ENCODE results near the gene GOSR1.

GRCh38 chr17:30476726-30477082 is 504 bp upstream of the GOSR1 start:
- TF ChIP-seq, protein P1, sequence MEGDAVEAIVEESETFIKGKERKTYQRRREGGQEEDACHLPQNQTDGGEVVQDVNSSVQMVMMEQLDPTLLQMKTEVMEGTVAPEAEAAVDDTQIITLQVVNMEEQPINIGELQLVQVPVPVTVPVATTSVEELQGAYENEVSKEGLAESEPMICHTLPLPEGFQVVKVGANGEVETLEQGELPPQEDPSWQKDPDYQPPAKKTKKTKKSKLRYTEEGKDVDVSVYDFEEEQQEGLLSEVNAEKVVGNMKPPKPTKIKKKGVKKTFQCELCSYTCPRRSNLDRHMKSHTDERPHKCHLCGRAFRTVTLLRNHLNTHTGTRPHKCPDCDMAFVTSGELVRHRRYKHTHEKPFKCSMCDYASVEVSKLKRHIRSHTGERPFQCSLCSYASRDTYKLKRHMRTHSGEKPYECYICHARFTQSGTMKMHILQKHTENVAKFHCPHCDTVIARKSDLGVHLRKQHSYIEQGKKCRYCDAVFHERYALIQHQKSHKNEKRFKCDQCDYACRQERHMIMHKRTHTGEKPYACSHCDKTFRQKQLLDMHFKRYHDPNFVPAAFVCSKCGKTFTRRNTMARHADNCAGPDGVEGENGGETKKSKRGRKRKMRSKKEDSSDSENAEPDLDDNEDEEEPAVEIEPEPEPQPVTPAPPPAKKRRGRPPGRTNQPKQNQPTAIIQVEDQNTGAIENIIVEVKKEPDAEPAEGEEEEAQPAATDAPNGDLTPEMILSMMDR (IDR thresholded peaks at IDR 0.05; ENCODE audit: insufficient read depth, low read length, poor library complexity, severe bottlenecking): no peak
- no peak for TF ChIP-seq EZH2phosphoT487 (conservative IDR thresholded peaks at IDR 0.05; ENCODE audit: low read length)
